Measurements from ENCODE around the gene NPBWR2. TPM values are rescaled to one million over a fixed set of nuclear protein-coding genes. Genes with fewer than 3 reads are reported as not detected.

The NPBWR2 gene
- total RNA-seq, 1 donor from 2014 or later: not detected

- no peak overlapping the region for H3K4me3 ChIP-seq (ENCODE audit: low read depth, low read length)
- peaks cover 5% of the 10 kb centered on the region for H3K27me3 ChIP-seq (ENCODE audit: control insufficient read depth, insufficient read depth, low read length)
- H3K36me3 ChIP-seq (ENCODE audit: control insufficient read depth, insufficient read depth, low read length): no peaks in the 10 kb centered on the region
- TF ChIP-seq CTCF (IDR thresholded peaks at IDR 0.05; ENCODE audit: insufficient read depth, low read length, severe bottlenecking): no peak
- DNase-seq (ENCODE audit: low read depth) (no peak), FAIRE-seq (no peak)
Observed at GRCh38 chr20:64110411-64111068, 3.2 kb upstream of the NPBWR2 start.

- DNase-seq (ENCODE audit: low read depth) (no peak), FAIRE-seq (no peak)
- no peaks in the 10 kb centered on the region for H3K36me3 ChIP-seq (ENCODE audit: control insufficient read depth, insufficient read depth, low read length)
- peaks cover 5% of the 10 kb centered on the region for H3K27me3 ChIP-seq (ENCODE audit: control insufficient read depth, insufficient read depth, low read length)
- no peak for TF ChIP-seq CTCF (IDR thresholded peaks at IDR 0.05; ENCODE audit: insufficient read depth, low read length, severe bottlenecking)
- H3K4me3 ChIP-seq (ENCODE audit: low read depth, low read length): no peak overlapping the region
Observed at GRCh38 chr20:64109831-64110391, 2.5 kb upstream of the NPBWR2 start.

GRCh38 chr20:64108731-64109681, 1.6 kb upstream of the NPBWR2 start:
- Histone ChIP-seq H3K4me3 (ENCODE audit: low read depth, low read length) (no peak overlapping the region), H3K27me3 (ENCODE audit: control insufficient read depth, insufficient read depth, low read length) (peaks cover 5% of the 10 kb centered on the region), H3K36me3 (ENCODE audit: control insufficient read depth, insufficient read depth, low read length) (no peaks in the 10 kb centered on the region)
- TF ChIP-seq CTCF (IDR thresholded peaks at IDR 0.05; ENCODE audit: insufficient read depth, low read length, severe bottlenecking): no peak
- DNase-seq (ENCODE audit: low read depth) (no peak), FAIRE-seq (no peak)

GRCh38 chr20:64107736-64108457, 532 bp upstream of the NPBWR2 start:
- FAIRE-seq: no peak
- no peaks in the 10 kb centered on the region for H3K36me3 ChIP-seq (ENCODE audit: control insufficient read depth, insufficient read depth, low read length)
- no peak overlapping the region for H3K4me3 ChIP-seq (ENCODE audit: low read depth, low read length)
- peaks cover 7% of the 10 kb centered on the region for H3K27me3 ChIP-seq (ENCODE audit: control insufficient read depth, insufficient read depth, low read length)
- no peak for DNase-seq (ENCODE audit: low read depth)
- TF ChIP-seq CTCF (IDR thresholded peaks at IDR 0.05; ENCODE audit: insufficient read depth, low read length, severe bottlenecking): no peak

GRCh38 chr20:64106435-64106961, 867 bp downstream of the NPBWR2 start:
- FAIRE-seq (no peak), DNase-seq (ENCODE audit: low read depth) (no peak)
- Histone ChIP-seq H3K4me3 (ENCODE audit: low read depth, low read length) (no peak overlapping the region), H3K27me3 (ENCODE audit: control insufficient read depth, insufficient read depth, low read length) (peaks cover 16% of the 10 kb centered on the region), H3K36me3 (ENCODE audit: control insufficient read depth, insufficient read depth, low read length) (no peaks in the 10 kb centered on the region)
- TF ChIP-seq CTCF (IDR thresholded peaks at IDR 0.05; ENCODE audit: insufficient read depth, low read length, severe bottlenecking): no peak

Data from bronchial epithelial cell (primary cell).